Keratinocyte (primary cell): ENCODE data around the gene TBXAS1. TPM values are rescaled to one million over a fixed set of nuclear protein-coding genes. Genes with fewer than 3 reads are reported as not detected.

Experiments
- DNase-seq: peaks from one replicate; pipeline ENCODE4 v3.0.0-alpha.2; 2011; ENCODE audit warnings: low read depth, missing footprints, low spot score
- FAIRE-seq: peaks from 2 replicates; lab custom pipeline; 2011; peaks lifted over from hg19 to GRCh38; lab: Jason Lieb, UNC
- H2AFZ ChIP-seq: 2 replicates; pipeline ENCODE4 v1.6.0; 2012; ENCODE audit warnings: low read length, control low read depth, inconsistent platforms; ENCODE audit not compliant: control insufficient read depth
- H3K27ac ChIP-seq: 2 replicates; pipeline ENCODE4 v1.5.1; 2011; ENCODE audit warnings: low read length; ENCODE audit not compliant: control insufficient read depth, insufficient read depth
- H3K27me3 ChIP-seq: 3 replicates; pipeline ENCODE4 v1.6.0; 2011; ENCODE audit warnings: low read length; ENCODE audit not compliant: control insufficient read depth, insufficient read depth; ENCODE audit errors: extremely low read depth
- H3K36me3 ChIP-seq, 2 experiments: 2 replicates in 1 of 2; 3 replicates in 1 of 2; pipeline ENCODE4 v1.5.1; 2011; ENCODE audit warnings: low read length in 2 of 2, mild to moderate bottlenecking in 1 of 2; ENCODE audit not compliant: control insufficient read depth in 2 of 2, insufficient read depth in 2 of 2; ENCODE audit errors: extremely low read depth in 1 of 2
- H3K4me1 ChIP-seq: 3 replicates; pipeline ENCODE4 v1.5.1; 2011; ENCODE audit warnings: low read length; ENCODE audit not compliant: control insufficient read depth, insufficient read depth; ENCODE audit errors: extremely low read depth
- H3K4me2 ChIP-seq: 3 replicates; pipeline ENCODE4 v1.6.0; 2011; ENCODE audit warnings: low read depth, low read length; ENCODE audit not compliant: control insufficient read depth, insufficient read depth; ENCODE audit errors: extremely low read depth
- H3K4me3 ChIP-seq, 3 experiments: fragments of 200-600 bp in 1 of 3; sonication (generic) in 1 of 3; 2 replicates in 2 of 3; 3 replicates in 1 of 3; pipeline ENCODE4 v1.5.1; 2011 to 2016; ENCODE audit warnings: low read length in 3 of 3, mild to moderate bottlenecking in 3 of 3, control low read depth in 2 of 3, inconsistent platforms in 1 of 3, low read depth in 1 of 3, mixed read lengths in 1 of 3, mixed run types in 1 of 3, moderate library complexity in 1 of 3; ENCODE audit not compliant: control insufficient read depth in 2 of 3, insufficient read depth in 2 of 3; ENCODE audit errors: extremely low read depth in 1 of 3
- H3K79me2 ChIP-seq: 2 replicates; pipeline ENCODE4 v1.6.0; 2012; ENCODE audit warnings: low read length; ENCODE audit not compliant: control insufficient read depth, insufficient read depth
- H3K9ac ChIP-seq: 3 replicates; pipeline ENCODE4 v1.6.0; 2011; ENCODE audit warnings: low read length; ENCODE audit not compliant: control insufficient read depth, insufficient read depth; ENCODE audit errors: extremely low read depth
- H3K9me1 ChIP-seq: 3 replicates; pipeline ENCODE4 v1.6.0; 2011; ENCODE audit warnings: low read length; ENCODE audit not compliant: control insufficient read depth, insufficient read depth; ENCODE audit errors: extremely low read depth
- H3K9me3 ChIP-seq: 2 replicates; pipeline ENCODE4 v1.5.1; 2012; ENCODE audit warnings: low read depth, low read length; ENCODE audit not compliant: control insufficient read depth
- H4K20me1 ChIP-seq: 3 replicates; pipeline ENCODE4 v1.6.0; 2011; ENCODE audit warnings: low read length; ENCODE audit not compliant: control insufficient read depth, insufficient read depth; ENCODE audit errors: extremely low read depth
- CTCF ChIP-seq, 3 experiments: IDR thresholded peaks in 1 of 3; conservative IDR thresholded peaks in 1 of 3; optimal IDR thresholded peaks in 1 of 3; 2 replicates in 2 of 3; 3 replicates in 1 of 3; pipeline versions ENCODE3 to v1.5.1; 2011; ENCODE audit warnings: low read length in 3 of 3, mild to moderate bottlenecking in 3 of 3, moderate library complexity in 2 of 3, control low read depth in 1 of 3, inconsistent platforms in 1 of 3; ENCODE audit not compliant: insufficient read depth in 2 of 3; ENCODE audit errors: extremely low read depth in 1 of 3
- EZH2 ChIP-seq: IDR thresholded peaks from one replicate; pipeline ENCODE4 v1.6.1; 2012; ENCODE audit warnings: inconsistent platforms, mild to moderate bottlenecking, low read length, moderate library complexity
- dilution Hi-C: fragments of 300-500 bp; cut with MboI; formaldehyde crosslinking; loops from one replicate; pipeline ENCODE4 v1.7.0; 2020; ENCODE audit warnings: low sequenced_read_pairs; ENCODE audit not compliant: extremely low pct_ligation_motif_present
- polyA plus RNA-seq, 5 experiments: library from polyadenylated mRNA; depleted of rRNA in 3 of 5; stranded (reverse) in 3 of 5; stranded (forward) in 1 of 5; unstranded in 1 of 5; fragments of >200 nt; gene quantifications; 1 replicate in 1 of 5; 2 replicates in 3 of 5; 3 replicates in 1 of 5; pipeline versions ENCODE4 v1.2.1 to v1.2.3, GENCODE V29; 2011 to 2012; ENCODE audit warnings: missing spikeins in 2 of 5, low read depth in 1 of 5, low replicate concordance in 1 of 5

TBXAS1 gene
- polyA plus RNA-seq, 1 donor (not counting 4 experiments of a cell fraction or from before 2014, with no cell fraction given): 2.9 TPM

GRCh38 chr7:139860090-139860775 lies 31.2 kb downstream of the TBXAS1 start:
- Histone ChIP-seq H3K27me3 (peaks cover 4% of the 10 kb centered on the region), H4K20me1 (no peaks in the 10 kb centered on the region), H3K36me3 (no peaks in the 10 kb centered on the region), H2AFZ (no peak overlapping the region), H3K4me3 (no peak overlapping the region), H3K27ac (no peak overlapping the region), H3K9me3 (no peaks in the 10 kb centered on the region), H3K4me1 (no peaks in the 10 kb centered on the region), H3K9ac (no peak overlapping the region), H3K79me2 (no peaks in the 10 kb centered on the region), H3K4me2 (no peak overlapping the region), H3K9me1 (no peaks in the 10 kb centered on the region)
- TF ChIP-seq EZH2 (no peak), CTCF (optimal IDR thresholded peaks at IDR 0.05 in 1 of 3, IDR thresholded peaks at IDR 0.05 in 1 of 3, conservative IDR thresholded peaks at IDR 0.05 in 1 of 3; ENCODE audit: extremely low read depth in 1 of 3, insufficient read depth in 2 of 3, low read length in 3 of 3) (no peak)
- dilution Hi-C loops: no loop called here
- FAIRE-seq (no peak), DNase-seq (no peak)

- FAIRE-seq (no peak), DNase-seq (no peak)
- Histone ChIP-seq H3K4me3 (no peak overlapping the region), H3K4me2 (no peak overlapping the region), H3K9me3 (no peaks in the 10 kb centered on the region), H3K27me3 (peaks cover 4% of the 10 kb centered on the region), H3K79me2 (no peaks in the 10 kb centered on the region), H3K9ac (no peak overlapping the region), H4K20me1 (no peaks in the 10 kb centered on the region), H3K4me1 (no peaks in the 10 kb centered on the region), H3K9me1 (no peaks in the 10 kb centered on the region), H3K36me3 (no peaks in the 10 kb centered on the region), H3K27ac (no peak overlapping the region), H2AFZ (no peak overlapping the region)
- dilution Hi-C loops: no loop called here
- TF ChIP-seq CTCF (optimal IDR thresholded peaks at IDR 0.05 in 1 of 3, IDR thresholded peaks at IDR 0.05 in 1 of 3, conservative IDR thresholded peaks at IDR 0.05 in 1 of 3; ENCODE audit: extremely low read depth in 1 of 3, insufficient read depth in 2 of 3, low read length in 3 of 3): no peak
- no peak for TF ChIP-seq EZH2
Observed at GRCh38 chr7:139861803-139862202, 32.7 kb downstream of the TBXAS1 start.
